Iris pigment epithelial cell (primary cell): ENCODE results near the gene IBTK.
"Not testable (repeated sequence)": the region's sequence is repeated elsewhere in the genome, so short reads cannot be mapped to it uniquely, and the experiment has no call there.

Source experiments
- DNase-seq: peaks from one replicate; pipeline ENCODE4 v3.0.0-alpha.2; 2011; ENCODE audit warnings: low read depth

Gene IBTK

DNA sequence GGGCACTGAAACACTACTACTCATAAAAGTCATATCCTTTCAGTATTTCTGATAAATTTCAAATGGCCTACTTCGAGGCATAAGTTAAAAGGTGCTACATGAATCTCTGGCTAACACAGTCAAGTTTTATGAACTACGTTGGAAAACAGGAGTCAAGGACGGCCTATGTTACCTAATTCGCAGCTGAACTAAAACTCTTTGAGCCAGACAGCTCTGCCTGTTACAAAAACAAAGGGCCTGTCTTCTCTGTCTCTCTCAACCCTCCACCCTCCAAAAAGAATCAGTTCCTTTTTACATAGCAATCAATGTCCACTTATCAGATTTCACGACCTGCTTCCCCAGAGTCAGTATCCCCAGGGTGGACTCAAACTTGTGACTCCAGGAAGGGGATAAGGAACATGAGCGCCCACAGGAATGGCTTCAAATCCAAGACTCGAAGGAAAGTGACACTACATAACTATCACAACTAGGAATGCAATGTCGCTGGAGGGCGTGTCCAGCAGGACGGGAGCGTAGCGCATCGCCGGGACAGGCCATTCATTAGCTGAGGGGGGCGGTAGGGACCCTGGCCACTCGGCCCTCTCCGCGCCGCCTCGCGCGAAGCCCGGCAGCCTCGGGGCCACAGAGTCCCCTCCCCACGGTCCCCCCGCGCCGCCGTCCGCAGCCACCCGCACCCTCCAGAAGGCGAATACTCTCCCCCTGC is 591 bp downstream of the IBTK start:
- DNase-seq, result peak; percentile 38

GRCh38 chr6:82246370-82246769 is 1.2 kb downstream of the IBTK start:
- no peak for DNase-seq

- DNase-seq, result no peak
Measured at GRCh38 chr6:82245376-82245775, 2.2 kb downstream of the IBTK start.

DNA sequence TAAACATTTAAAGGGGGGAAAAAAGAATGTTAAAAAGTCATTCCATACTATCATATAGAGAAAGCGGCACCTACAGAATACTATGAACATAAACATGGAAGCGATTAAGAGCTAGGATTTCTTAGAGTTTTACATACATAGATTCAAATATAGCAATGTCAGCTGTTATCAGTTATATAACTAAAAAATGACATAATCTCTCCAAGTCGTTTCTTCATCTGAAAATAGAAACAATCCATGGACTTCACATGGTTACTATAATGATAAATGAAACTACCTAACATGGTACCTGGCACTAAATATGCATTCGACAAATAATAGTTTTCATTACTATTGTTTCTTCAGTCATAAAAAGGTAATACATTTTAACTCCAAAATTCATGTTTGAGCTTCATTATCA is 3.7 kb downstream of the IBTK start:
- DNase-seq, result no peak

GRCh38 chr6:82240186-82240585 is 7.4 kb downstream of the IBTK start:
- DNase-seq, result no peak

GRCh38 chr6:82239597-82239996 is 7.9 kb downstream of the IBTK start:
- no peak for DNase-seq

DNA sequence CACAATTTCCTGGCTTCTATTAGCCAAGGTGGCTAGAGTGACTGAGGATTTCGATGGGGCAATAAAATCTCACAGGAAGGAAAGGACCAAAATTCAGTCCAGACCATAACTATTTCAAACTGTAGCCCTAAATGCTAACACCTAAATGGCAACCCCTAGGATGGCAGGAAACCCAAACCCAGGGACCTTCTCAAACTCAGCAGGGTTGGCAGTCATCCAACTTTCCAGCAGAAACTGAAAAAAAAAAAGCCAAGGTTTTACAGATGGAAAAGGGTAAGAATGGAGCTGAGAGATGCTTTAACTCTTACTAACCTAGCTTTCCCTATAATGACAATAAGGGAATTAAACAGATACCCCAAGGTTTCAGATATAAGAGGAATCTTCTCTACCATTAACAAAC is 10.5 kb downstream of the IBTK start:
- DNase-seq, result peak; percentile 24

GRCh38 chr6:82227770-82228169 is 19.8 kb downstream of the IBTK start:
- DNase-seq, result no peak

DNA sequence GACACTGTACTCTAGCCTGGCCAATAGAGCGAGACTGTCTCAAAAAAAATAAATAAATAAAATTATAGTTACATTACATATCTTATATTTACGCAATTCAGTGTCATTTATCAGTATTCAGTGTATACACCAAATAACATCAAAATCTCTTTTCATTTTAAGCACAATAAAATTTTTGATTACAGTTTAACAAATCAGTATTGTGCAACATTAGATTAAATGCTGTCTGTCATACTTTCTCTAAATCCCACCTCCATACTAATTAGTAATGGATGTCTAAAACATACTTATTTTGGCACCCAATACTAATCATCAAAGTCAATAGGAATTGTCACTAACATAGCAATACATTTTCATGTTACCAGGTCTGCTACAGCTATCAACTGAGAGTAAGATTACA is 27.4 kb downstream of the IBTK start:
- no peak for DNase-seq

DNA sequence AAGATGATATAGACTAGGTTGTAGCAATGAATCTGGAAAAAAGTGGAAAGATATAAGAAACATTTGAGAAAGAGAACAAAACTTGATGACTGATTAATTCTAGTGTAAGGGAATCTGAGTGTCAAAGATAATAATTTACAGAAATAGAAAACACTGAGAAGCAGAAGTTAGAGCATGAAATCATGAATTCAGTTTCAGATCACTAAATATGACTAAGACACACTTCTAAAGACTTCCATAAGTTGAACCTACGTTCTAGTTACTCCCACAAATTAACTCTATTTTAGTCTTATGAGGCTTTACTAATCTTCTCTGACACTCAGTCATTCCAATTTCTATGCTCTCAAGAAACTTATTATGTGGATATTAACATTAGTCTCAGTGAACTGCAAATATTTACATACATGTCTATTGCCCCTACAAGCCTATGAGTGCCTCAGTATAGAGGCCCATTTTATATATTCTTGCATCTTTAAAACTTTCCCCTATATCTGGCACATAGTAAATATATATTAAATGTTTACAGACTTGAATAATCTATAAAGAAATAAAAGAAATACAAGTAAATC is 30.4 kb downstream of the IBTK start:
- DNase-seq, result no peak

- peak; percentile 32 for DNase-seq
Measured at GRCh38 chr6:82216549-82216948, 31.0 kb downstream of the IBTK start.

- DNase-seq, result no peak
Measured at GRCh38 chr6:82211326-82211725, 36.2 kb downstream of the IBTK start.

DNA sequence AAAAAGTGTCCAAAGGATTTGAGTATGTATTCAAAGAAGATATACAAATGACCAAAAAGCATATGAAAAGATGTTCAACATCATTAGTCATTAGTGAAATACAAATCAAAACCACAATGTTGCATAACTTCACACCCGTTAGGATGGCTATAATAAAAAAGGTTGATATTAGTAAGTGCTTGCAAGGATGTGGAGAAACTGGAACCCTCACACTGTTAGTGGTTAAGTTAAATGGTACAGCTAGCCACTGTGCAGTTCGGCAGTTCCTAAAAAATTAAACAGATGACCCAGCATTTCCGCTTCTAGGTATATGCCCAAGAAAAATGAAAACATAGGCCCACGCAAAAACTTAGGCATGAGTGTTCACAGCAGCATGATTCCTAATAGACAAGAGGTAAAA is 38.6 kb downstream of the IBTK start:
- no peak for DNase-seq

DNA sequence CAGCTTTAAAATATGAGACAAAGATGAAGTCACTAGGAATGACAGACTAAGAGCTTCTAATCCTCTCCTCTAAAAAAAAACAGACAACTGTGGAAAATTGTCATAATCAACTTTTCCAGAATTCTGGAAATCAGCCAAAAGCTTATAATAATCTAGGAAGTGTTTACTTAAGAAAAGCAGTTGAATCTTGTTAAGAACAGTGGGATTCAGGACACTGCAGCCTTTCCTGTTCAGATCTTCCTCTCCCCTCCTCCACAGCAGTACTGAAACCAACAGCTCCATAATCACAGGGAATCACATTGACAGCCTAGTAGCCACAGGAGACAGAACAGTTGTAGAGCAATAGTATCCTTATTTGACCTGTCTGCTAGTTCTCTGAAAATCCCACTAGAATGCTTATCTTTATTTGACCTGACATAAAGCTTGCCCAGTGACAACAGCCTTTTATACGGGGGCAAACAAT is 41.6 kb downstream of the IBTK start:
- DNase-seq, result peak; percentile 62

GRCh38 chr6:82204020-82204419 is 43.5 kb downstream of the IBTK start:
- no peak for DNase-seq

DNA sequence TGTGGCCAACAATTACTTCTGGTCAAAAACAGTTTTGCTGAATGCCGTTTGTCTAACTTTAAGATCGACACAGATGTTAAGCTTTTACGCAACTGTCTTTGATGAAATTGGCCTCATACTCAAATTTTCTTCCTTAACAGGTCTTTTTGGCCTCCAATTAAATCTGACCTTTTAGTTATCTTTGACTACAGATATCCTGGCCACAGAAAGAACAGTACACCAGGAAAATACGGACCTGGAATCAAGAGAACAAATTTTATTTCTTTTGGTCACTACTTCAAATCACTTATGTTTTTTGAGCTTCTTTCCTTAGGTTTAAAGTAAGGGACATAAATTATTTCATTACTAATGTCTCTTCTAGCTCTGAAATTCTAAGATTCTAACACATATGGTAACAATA is 49.8 kb downstream of the IBTK start:
- DNase-seq, result no peak

DNA sequence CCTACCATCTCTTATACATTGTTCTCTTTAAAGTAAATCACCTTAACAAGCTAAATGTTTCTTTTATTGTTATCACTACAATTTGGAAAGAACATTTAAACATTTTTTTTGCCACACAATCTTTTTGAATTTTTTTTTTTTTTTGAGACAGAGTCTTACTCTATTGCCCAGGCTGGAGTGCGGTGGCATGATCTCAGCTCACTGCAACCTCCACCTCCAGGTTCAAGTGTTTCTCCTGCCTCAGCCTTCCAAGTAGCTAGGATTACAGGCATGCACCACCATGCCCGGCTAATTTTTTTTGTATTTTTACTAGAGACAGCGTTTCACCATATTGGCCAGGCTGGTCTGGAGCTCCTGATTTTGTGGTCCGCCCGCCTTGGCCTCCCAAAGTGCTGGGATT is 50.3 kb downstream of the IBTK start:
- DNase-seq, result not testable (repeated sequence)

GRCh38 chr6:82196161-82196560 is 51.4 kb downstream of the IBTK start:
- DNase-seq, result peak; percentile 39

GRCh38 chr6:82195619-82196018 is 51.9 kb downstream of the IBTK start:
- DNase-seq, result no peak

- peak; percentile 31 for DNase-seq
Measured at GRCh38 chr6:82185948-82186535, 61.5 kb downstream of the IBTK start.

DNA sequence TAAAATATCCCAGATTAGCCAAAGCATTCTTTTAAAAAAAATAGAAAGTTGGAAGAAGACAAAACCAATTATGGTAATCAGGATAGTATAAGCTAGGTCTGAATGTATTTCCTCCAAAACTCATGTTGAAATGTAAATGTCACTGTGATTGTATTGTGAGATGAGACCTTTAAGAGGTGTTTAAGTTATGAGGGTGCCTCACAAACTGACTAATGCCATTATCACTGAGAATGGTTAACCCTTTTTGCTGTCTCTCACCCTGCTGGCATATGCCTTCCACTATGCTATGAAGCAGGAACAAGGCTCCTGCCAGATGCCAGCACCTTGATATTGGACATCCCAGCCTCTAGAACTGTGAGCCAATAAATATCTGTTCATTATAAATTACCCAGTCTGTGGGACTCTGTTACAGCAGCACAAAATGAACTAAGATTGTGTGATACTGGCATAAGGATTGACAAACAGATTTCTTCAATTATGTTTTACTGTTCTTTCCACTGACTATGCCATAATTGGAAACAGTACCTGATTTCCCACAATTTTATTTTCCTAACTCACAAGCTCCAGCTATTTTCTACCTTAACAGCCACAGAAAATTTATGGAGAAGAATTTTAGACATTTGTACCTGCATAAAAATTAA is 63.8 kb downstream of the IBTK start:
- DNase-seq, result no peak

DNA sequence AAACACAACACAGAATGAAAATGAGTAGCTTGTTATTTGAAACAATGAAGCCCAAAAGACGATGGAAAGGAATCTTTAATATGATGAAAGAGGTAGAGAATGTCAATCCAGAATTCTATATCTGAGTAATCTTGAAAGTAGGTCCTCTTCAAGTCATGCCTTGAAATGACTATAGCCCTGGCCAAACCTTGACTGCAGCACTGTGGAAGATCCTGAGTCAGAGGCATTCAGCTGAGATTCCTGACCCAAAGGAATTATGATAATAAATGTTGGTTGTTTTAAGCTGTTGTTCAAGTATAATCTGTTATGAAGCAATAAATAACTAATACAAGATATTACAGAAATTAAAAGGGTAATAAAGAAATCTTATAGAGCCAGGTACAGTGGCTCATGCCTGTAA is 64.8 kb downstream of the IBTK start:
- DNase-seq, result peak; percentile 90

DNA sequence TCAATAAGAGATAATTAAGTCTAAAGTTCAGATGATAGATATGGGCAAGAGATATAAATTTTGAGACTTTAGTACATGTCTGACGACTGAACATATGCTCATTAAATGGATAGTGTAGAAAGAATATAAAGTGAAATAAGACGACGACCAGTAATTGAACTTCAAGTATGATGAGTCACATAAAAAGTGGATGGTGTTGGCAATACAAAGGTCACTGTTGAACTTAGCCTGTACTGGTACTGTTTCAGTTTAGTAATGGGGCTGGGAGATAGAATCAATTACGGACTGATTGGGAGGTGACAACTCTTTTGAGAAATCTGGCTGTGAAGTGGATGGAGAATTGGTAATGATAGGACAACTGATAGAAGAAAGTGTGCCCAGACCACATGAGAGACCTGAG is 68.1 kb downstream of the IBTK start:
- peak; percentile 28 for DNase-seq
